SK-N-SH (cell line): ENCODE data around the gene IL16. TPM values are rescaled to one million over a fixed set of nuclear protein-coding genes. Genes with fewer than 3 reads are reported as not detected.

Experiments used
- CTCF ChIA-PET: fragments of 300-600, 350-600 bp; formaldehyde crosslinking; extraction: SDS; loops from one replicate; lab custom pipeline; 2021; lab: Yijun Ruan, JAX
- POLR2A ChIA-PET: fragments of 350-600 bp; sonication (Branson Sonifier 250); formaldehyde crosslinking; extraction: SDS; loops from one replicate; lab custom pipeline; 2020; ENCODE audit warnings: antibody characterized with exemption, inconsistent platforms; lab: Yijun Ruan, JAX
- DNase-seq: peaks from one replicate; pipeline ENCODE4 v3.0.0; 2012
- H2AFZ ChIP-seq: fragments of 200-600 bp; sonication (generic); 2 replicates; pipeline ENCODE4 v1.8.1; 2016; ENCODE audit warnings: antibody characterized with exemption, mild to moderate bottlenecking, low read depth
- H3F3A ChIP-seq: fragments of 200-600 bp; sonication (generic); replicated peaks from 2 replicates; pipeline ENCODE3; 2016; ENCODE audit warnings: antibody characterized with exemption, mild to moderate bottlenecking; ENCODE audit not compliant: insufficient read depth
- H3K27ac ChIP-seq, 2 experiments: fragments of 200-500 bp in 1 of 2; fragments of 200-600 bp in 1 of 2; sonication (Bioruptor generic) in 1 of 2; sonication (generic), shearing (Covaris generic) in 1 of 2; 2 replicates each; pipeline versions ENCODE4 v1.5.1 to v1.6.1; 2014 to 2016; ENCODE audit warnings: low read depth in 2 of 2, inconsistent platforms in 1 of 2, low read length in 1 of 2, mild to moderate bottlenecking in 1 of 2, mixed read lengths in 1 of 2
- H3K27me3 ChIP-seq: fragments of 200-600 bp; sonication (generic), shearing (Covaris generic); 2 replicates; pipeline ENCODE4 v1.6.1; 2016; ENCODE audit warnings: mixed run types; ENCODE audit not compliant: insufficient read depth
- H3K36me3 ChIP-seq, 2 experiments: fragments of 200-500 bp in 1 of 2; fragments of 200-600 bp in 1 of 2; sonication (Bioruptor generic) in 1 of 2; sonication (generic) in 1 of 2; replicated peaks in 1 of 2; 2 replicates each; pipeline versions ENCODE3 to v1.5.1; 2014 to 2016; ENCODE audit warnings: low read length in 1 of 2, mild to moderate bottlenecking in 1 of 2; ENCODE audit not compliant: insufficient read depth in 2 of 2, control insufficient read depth in 1 of 2
- H3K4me1 ChIP-seq, 2 experiments: fragments of 200-500 bp in 1 of 2; fragments of 200-600 bp in 1 of 2; sonication (Bioruptor generic) in 1 of 2; sonication (generic), shearing (Covaris generic) in 1 of 2; 2 replicates each; pipeline versions ENCODE4 v1.5.1 to v1.6.1; 2014 to 2016; ENCODE audit warnings: low read depth in 1 of 2, low read length in 1 of 2, mixed run types in 1 of 2; ENCODE audit not compliant: insufficient read depth in 2 of 2, control insufficient read depth in 1 of 2
- H3K4me2 ChIP-seq: fragments of 200-600 bp; sonication (generic), shearing (Covaris generic); 2 replicates; pipeline ENCODE4 v1.6.1; 2017; ENCODE audit warnings: mixed run types
- H3K4me3 ChIP-seq, 2 experiments: fragments of 200-500 bp in 1 of 2; fragments of 200-600 bp in 1 of 2; sonication (Bioruptor generic) in 1 of 2; sonication (generic), shearing (Covaris generic) in 1 of 2; 2 replicates each; pipeline versions ENCODE4 v1.5.1 to v1.8.1; 2014 to 2016; ENCODE audit warnings: low read depth in 2 of 2, inconsistent platforms in 1 of 2, low read length in 1 of 2, mild to moderate bottlenecking in 1 of 2, mixed read lengths in 1 of 2, moderate library complexity in 1 of 2
- H3K79me2 ChIP-seq: fragments of 200-600 bp; sonication (generic); 2 replicates; pipeline ENCODE4 v1.8.1; 2017; ENCODE audit warnings: mild to moderate bottlenecking; ENCODE audit not compliant: insufficient read depth
- H3K9ac ChIP-seq: fragments of 200-600 bp; sonication (generic); 2 replicates; pipeline ENCODE4 v1.6.1; 2017; ENCODE audit warnings: mixed run types
- H3K9me2 ChIP-seq: fragments of 200-600 bp; sonication (generic); 2 replicates; pipeline ENCODE4 v1.6.1; 2017; ENCODE audit warnings: mixed run types
- H3K9me3 ChIP-seq: fragments of 200-600 bp; sonication (generic); 2 replicates; pipeline ENCODE4 v1.6.1; 2017; ENCODE audit warnings: mixed run types, mild to moderate bottlenecking, moderate library complexity
- H4K20me1 ChIP-seq: fragments of 200-600 bp; sonication (generic); 2 replicates; pipeline ENCODE4 v1.6.1; 2017; ENCODE audit warnings: mild to moderate bottlenecking, mixed run types; ENCODE audit not compliant: insufficient read depth
- CHD2 ChIP-seq: fragments of 150-350 bp; IDR thresholded peaks from 2 replicates; pipeline ENCODE4 v1.6.1; 2018; ENCODE audit warnings: low read length; ENCODE audit not compliant: partially characterized antibody
- CTCF ChIP-seq: fragments of 200-600 bp; sonication (generic); IDR thresholded peaks from 2 replicates; pipeline ENCODE4 v1.6.1; 2017; ENCODE audit warnings: antibody characterized with exemption, mild to moderate bottlenecking, moderate library complexity
- EP300 ChIP-seq, 2 experiments: IDR thresholded peaks; 2 replicates each; pipeline versions ENCODE4 v1.4.0 to v1.6.1; 2012; ENCODE audit warnings: borderline replicate concordance in 1 of 2, low read depth in 1 of 2, low read length in 1 of 2
- JUND ChIP-seq: IDR thresholded peaks from 2 replicates; pipeline ENCODE4 v1.4.0; 2012
- MEF2A ChIP-seq: IDR thresholded peaks from 2 replicates; pipeline ENCODE4 v1.4.0; 2012; ENCODE audit warnings: low read depth, borderline replicate concordance
- MXI1 ChIP-seq: IDR thresholded peaks from 2 replicates; pipeline ENCODE4 v1.6.1; 2012; ENCODE audit warnings: mild to moderate bottlenecking, low read depth, low read length, improper control_type of control experiment
- NFIC ChIP-seq: IDR thresholded peaks from 2 replicates; pipeline ENCODE4 v1.4.0; 2012; ENCODE audit warnings: borderline replicate concordance
- RFX5 ChIP-seq: IDR thresholded peaks from 2 replicates; pipeline ENCODE4 v1.6.1; 2012; ENCODE audit warnings: mild to moderate bottlenecking, improper control_type of control experiment, low read length
- TAF1 ChIP-seq: IDR thresholded peaks from 2 replicates; pipeline ENCODE4 v1.6.1; 2012; ENCODE audit warnings: low read depth, mild to moderate bottlenecking, low read length, moderate library complexity, borderline replicate concordance
- whole genome bisulfite sequencing: methylation state at CpG from one replicate; pipeline ENCODE4 v1.1.6; 2017; ENCODE audit warnings: low lambda C conversion rate; 5-methylcytosine and 5-hydroxymethylcytosine counted together
- polyA plus RNA-seq, 3 experiments: library from polyadenylated mRNA; depleted of rRNA; stranded (reverse); fragments of >200 nt; gene quantifications; 2 replicates each; pipeline ENCODE4 v1.2.3, GENCODE V29; 2012
- TF ChIP-seq, protein P1 (sequence below): fragments of 150-350 bp; IDR thresholded peaks from 2 replicates; pipeline ENCODE4 v1.6.1; 2017; ENCODE audit warnings: antibody characterized with exemption, low read length, low read depth, borderline replicate concordance

IL16 gene
- polyA plus RNA-seq, 1 of the 3 experiments (the other 2 are of a cell fraction) = not detected

DNA sequence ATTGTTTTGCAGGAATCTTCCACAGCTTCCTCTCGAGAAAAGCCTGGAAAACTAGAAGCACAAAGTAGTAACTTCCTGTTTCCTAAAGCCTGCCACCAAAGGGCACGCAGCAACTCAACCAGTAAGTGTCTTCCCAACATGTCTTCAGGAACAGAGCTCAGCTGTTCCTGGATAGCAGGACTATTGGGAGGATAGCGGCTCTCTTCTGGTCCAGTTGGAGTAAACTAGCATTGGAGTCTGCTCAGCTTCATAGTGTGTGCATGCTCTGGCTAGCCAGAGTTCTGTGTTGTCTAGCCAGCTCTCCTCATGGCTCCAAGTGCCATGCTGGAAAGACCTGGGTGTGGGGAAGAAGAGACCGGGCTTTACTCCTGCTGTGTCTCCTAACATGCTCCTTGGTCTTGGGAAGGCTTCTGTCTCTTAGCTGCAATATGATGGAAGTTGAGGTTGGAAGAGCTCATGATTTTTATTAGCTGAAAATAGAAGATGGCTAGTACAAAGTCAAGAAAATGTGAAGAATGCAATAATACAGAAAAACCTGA is 63.1 kb downstream of the IL16 start:
- no peaks in the 10 kb centered on the region for H3F3A ChIP-seq
- 43% methylated on average over 4 of the region's 4 CpGs for WGBS
- POLR2A ChIA-PET = no interaction called here
- H3K9ac ChIP-seq = no peak overlapping the region
- H3K9me3 ChIP-seq = no peaks in the 10 kb centered on the region
- H2AFZ ChIP-seq = no peak overlapping the region
- H3K27ac ChIP-seq = no peak overlapping the region
- H3K4me2 ChIP-seq = no peak overlapping the region
- no peak for TF ChIP-seq EP300 (IDR thresholded peaks at IDR 0.05; ENCODE audit: borderline replicate concordance in 1 of 2, low read depth in 1 of 2, low read length in 1 of 2)
- no peak for TF ChIP-seq RFX5
- TF ChIP-seq, protein P1, sequence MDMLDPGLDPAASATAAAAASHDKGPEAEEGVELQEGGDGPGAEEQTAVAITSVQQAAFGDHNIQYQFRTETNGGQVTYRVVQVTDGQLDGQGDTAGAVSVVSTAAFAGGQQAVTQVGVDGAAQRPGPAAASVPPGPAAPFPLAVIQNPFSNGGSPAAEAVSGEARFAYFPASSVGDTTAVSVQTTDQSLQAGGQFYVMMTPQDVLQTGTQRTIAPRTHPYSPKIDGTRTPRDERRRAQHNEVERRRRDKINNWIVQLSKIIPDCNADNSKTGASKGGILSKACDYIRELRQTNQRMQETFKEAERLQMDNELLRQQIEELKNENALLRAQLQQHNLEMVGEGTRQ = no peak
- TF ChIP-seq CTCF = no peak
- no peak for TF ChIP-seq JUND
- TF ChIP-seq, all 33 proteins: peak for 0
- no peak for DNase-seq
- Histone ChIP-seq H3K4me1 (no peaks in the 10 kb centered on the region), H3K4me3 (no peak overlapping the region), H3K9me2 (no peaks in the 10 kb centered on the region), H3K27me3 (peaks cover 19% of the 10 kb centered on the region; the same call in 1 of the 2 replicates), H3K79me2 (no peaks in the 10 kb centered on the region), H3K36me3 (no peaks in the 10 kb centered on the region), H4K20me1 (no peaks in the 10 kb centered on the region)
- CTCF ChIA-PET = interaction anchor here (1.0 to 5.0 kb wide), 5 partner anchors 104 to 164 kb away, joined by 3 to 33 read pairs (median 4); no protein-coding TSS in a partner anchor

DNA sequence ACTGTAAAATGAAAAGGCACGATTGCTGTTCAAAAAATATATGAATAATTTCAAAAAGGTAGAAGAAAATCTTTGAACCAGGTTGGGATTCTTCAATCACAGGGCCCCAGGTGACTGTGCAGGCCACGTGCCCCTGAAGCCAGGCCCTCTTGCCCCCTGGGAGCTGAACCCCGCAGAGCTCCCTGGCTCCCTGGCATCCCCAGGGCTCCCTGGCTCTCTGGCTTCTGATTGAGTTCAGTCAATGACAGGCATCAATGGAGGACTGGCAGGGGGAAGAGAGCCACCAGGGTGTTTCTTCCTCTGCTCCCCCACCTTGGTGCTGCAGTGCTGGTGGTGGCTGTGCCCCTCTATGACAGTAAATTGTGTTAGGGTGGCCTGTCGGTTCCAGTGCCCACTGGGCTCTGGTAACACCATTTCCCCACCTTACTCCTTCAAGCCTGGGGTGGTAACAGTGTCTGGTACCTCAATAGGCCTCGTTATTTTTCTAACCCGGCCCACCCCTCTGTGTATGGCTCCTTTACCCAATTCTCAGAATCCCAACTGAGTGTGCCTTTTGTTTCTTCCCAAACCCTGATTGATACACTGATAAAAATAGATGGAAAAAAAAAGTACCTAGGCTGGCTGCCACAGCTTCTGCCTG is 64.6 kb downstream of the IL16 start:
- ChIA-PET CTCF (interaction anchor here (0.7 to 5.0 kb wide), 5 partner anchors 14 to 154 kb away, joined by 3 to 33 read pairs (median 4); no protein-coding TSS in a partner anchor), POLR2A (no interaction called here)
- peaks cover 19% of the 10 kb centered on the region; the same call in 1 of the 2 replicates for H3K27me3 ChIP-seq
- no peaks in the 10 kb centered on the region for H4K20me1 ChIP-seq
- H3K27ac ChIP-seq = no peak overlapping the region
- H3K4me3 ChIP-seq = no peak overlapping the region
- no peaks in the 10 kb centered on the region for H3F3A ChIP-seq
- H3K9ac ChIP-seq = no peak overlapping the region
- H3K4me2 ChIP-seq = no peak overlapping the region
- H3K9me2 ChIP-seq = no peaks in the 10 kb centered on the region
- no peaks in the 10 kb centered on the region for H3K9me3 ChIP-seq
- no peaks in the 10 kb centered on the region for H3K79me2 ChIP-seq
- no peak for TF ChIP-seq MXI1
- no peak for TF ChIP-seq EP300 (IDR thresholded peaks at IDR 0.05; ENCODE audit: borderline replicate concordance in 1 of 2, low read depth in 1 of 2, low read length in 1 of 2)
- no peak for TF ChIP-seq CHD2
- TF ChIP-seq MEF2A = no peak
- no peak for TF ChIP-seq TAF1
- no peak for TF ChIP-seq NFIC
- no peak overlapping the region for H2AFZ ChIP-seq
- no peaks in the 10 kb centered on the region for H3K36me3 ChIP-seq
- no peak for DNase-seq
- WGBS = 30% methylated on average over 6 of the region's 6 CpGs
- peaks cover 5 to 7% of the 10 kb centered on the region in 2 experiments; a peak in 2 of 4 replicates for H3K4me1 ChIP-seq
